GF-D8 (cell line): ENCODE results near the gene SIMC1.

Experiments
- DNase-seq: peaks from one replicate; lab custom pipeline; 2025; lab: John Stamatoyannopoulos, UW

SIMC1 gene

DNA sequence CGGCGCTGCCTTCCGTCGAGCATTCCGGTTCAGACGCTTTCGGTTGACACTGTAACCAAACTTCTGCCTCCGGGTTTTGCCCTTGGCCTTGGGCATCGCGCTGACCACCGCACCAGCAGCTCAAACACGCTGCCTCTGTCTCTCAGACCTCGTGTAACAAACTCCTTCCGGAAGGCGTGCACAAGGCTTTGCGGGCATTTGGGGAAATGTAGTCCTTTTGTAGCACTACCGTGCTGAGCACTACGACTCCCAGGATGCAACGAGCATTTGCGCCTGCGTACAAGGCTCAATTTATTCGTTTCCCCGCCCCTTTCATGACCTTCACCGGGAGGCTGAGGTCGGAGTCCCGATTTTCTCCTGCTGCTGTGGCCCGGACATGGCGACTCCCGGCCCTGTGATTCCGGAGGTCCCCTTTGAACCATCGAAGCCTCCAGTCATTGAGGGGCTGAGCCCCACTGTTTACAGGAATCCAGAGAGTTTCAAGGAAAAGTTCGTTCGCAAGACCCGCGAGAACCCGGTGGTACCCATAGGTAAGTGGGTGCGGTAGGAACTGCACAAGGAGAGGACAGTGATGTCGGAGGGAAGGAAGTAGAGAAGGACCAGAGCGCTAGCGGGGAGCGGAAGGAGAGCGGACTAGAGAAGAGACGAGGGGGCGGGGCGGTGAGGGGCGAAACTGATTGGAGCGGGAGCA lies 150.4 kb downstream of the SIMC1 start, which contains the start of the genes HIGD2A and NOP16:
TSS of gene HIGD2A (plus strand) at position 308 of the 691 bp plus-strand sequence. CDS start at position 377, 69 bp downstream.
TSS of gene NOP16 (minus strand) at position 155 of the 691 bp plus-strand sequence. CDS start at position 96, 59 bp downstream.
- DNase-seq, result peak; percentile 97

DNA sequence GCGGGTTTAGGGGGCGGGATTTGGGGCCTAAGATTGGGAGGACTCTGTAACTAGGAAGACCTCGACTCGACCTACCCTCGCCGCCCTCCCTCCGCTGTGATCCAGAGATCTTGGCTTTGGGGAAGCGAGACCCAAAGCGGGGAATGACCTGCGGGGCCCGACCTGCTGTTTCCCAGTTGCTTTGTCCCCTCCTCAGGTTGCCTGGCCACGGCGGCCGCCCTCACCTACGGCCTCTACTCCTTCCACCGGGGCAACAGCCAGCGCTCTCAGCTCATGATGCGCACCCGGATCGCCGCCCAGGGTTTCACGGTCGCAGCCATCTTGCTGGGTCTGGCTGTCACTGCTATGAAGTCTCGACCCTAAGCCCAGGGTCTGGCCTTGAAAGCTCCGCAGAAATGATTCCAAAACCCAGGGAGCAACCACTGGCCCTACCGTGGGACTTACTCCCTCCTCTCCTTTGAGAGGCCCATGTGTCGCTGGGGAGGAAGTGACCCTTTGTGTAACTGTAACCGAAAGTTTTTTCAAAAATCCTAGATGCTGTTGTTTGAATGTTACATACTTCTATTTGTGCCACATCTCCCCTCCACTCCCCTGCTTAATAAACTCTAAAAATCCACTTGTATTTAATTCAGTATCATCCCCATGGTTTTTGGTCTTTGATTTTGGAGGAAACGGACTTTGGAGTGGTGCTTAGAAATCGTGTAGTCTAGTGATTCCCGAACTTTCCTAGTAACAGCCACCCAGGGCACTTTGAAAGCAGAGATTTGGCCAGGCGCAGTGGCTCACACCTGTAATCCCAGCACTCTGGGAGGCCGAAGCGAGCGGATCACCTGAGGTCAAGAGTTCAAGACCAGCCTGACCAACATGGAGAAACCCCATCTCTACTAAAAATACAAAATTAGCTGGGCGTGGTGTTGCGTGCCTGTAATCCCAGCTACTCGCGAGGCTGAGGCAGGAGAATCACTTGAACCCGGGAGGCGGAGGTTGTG lies 151.2 kb downstream of the SIMC1 start:
- no peak for DNase-seq

DNA sequence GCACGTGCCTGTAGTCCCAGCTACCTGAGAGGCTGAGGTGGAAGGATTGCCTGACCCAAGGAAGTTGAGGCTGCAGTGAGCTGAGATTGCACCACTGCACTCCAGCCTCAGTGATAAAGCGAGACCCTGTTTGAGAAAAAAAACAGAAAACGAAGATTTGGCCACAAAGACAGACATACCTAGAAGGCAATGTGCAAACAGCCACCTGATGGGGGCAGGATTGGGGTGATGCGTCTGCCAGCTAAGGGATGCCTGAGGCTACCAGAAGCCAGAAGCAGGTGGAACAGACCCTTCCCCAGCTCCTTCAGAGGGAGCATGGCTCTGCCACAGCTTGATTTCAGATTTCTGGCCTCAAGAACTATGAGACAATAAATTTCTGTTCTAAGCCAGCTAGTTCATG lies 153.3 kb downstream of the SIMC1 start:
- no peak for DNase-seq

DNA sequence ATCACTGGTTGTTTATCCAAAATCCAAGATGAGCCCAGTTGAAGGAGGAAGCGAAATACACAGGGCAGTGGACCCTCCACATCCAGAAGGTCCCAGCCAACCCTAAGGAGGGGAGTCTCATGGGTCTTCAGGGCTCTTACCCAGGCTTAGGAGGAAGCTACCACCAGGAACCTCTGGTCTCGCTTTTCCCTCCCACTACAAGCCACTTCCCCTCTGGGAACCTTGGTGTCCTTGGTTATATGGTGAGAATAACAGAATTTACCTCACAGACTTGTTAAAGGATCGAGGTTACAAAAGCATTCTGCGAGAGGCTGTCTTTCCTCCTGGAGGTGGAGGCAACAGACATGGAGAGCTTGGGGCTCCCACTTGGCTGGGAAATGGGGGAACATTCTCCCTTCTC lies 153.8 kb downstream of the SIMC1 start:
- peak; percentile 76 for DNase-seq

DNA sequence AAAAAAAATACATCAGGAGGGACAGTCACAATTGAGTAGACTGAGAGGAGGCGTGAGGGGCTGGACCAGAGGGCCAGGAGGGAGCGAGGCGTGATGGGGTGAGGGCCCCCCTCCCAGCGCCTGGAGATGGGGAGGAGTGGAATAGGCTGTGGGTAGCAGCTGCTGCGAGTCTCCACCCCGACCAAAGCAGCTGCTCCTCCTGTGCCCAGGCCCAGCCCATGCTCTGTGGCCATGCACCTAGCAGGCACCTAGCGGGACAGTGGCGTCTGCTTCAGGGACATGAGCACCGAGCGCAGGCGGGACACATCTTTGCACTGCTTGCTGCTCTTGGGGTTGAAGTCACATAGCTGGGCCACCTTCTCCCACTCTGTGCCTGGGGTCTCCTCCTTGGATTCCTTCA lies 154.3 kb downstream of the SIMC1 start:
- DNase-seq, result no peak

DNA sequence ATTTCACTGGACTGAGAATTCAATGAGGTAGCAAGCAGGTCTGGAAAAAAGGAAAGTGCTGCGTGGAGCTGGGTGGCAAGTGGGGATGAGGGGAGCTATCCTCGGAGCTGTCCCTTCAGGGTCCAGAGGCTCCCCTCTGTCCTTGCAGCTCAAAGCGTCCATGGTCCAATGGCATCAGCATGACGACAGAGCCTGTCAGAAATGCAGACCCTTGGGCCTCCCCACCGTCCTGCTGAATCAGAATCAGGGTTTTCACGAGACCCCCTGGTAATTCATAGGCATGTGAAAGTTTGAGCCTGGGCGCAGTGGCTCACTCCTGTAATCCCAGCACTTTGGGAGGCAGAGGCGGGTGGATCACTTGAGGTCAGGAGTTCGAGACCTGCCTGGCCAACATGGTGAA lies 155.9 kb downstream of the SIMC1 start:
- DNase-seq, result no peak

DNA sequence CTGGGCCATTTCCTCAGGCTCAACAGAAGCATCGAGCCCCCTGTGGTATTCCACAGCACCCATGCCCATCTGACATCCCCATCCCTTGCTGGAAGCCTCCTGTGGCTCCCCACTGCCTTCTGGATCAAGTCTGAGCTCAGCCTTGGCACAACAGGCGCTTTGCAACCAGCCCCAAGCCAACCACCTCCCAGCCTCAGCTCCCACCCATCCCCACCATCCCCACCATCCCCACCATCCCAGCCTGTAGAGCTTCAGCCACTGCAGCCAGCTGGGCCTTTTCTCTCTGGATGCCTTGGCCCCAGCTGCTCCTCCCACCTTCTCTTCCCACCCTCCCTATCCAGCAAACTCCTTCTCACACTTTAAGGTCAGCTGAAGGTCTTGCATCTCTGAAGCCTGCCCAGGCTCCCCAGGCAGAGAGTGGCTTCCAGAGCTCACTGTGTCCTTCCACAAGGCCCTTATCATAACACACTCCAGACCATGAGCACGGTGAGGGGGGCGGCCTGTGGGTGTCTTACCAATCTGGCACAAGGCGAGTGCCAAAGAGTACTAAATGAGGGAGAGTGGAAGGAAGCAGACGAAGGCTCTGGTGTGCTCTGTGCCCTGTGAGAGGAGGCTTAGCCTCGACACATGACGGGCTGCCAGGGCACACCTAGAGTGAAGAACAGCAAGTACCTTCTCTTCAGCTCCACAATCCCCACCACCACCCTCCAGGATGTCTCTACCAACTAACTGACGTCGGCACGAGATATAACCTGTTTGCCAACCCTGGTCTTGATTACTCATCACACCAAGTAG lies 156.9 kb downstream of the SIMC1 start:
- DNase-seq, result no peak
